Activated T-cell treated with anti-CD3 and anti-CD28 coated beads, Interleukin-2, amount 50 U/mL, for 4 hours (primary cell): ENCODE results near the gene FTSJ3. TPM values are rescaled to one million over a fixed set of nuclear protein-coding genes. Genes with fewer than 3 reads are reported as not detected.
"Not testable (repeated sequence)": the region's sequence is repeated elsewhere in the genome, so short reads cannot be mapped to it uniquely, and the experiment has no call there.

Experiments
- ATAC-seq, 2 donors: fragments of 200-7000 bp; cut with Tn5 transposase; one replicate each; pipeline ENCODE4 v1.10.0; 2021
- DNase-seq: peaks from one replicate; pipeline ENCODE4 v3.0.0-alpha.2; 2020
- H3K27me3 Mint-ChIP-seq: one replicate; pipeline ENCODE4 v1.8.0; 2021; ENCODE audit warnings: low read depth, mixed read lengths
- H3K36me3 Mint-ChIP-seq: one replicate; pipeline ENCODE4 v1.8.0; 2022; ENCODE audit warnings: mixed read lengths; ENCODE audit not compliant: insufficient read depth
- H3K4me1 Mint-ChIP-seq: one replicate; pipeline ENCODE4 v1.8.0; 2021; ENCODE audit warnings: low read depth, mixed read lengths
- H3K4me3 Mint-ChIP-seq: one replicate; pipeline ENCODE4 v1.8.0; 2021; ENCODE audit warnings: mild to moderate bottlenecking, moderate library complexity, mixed read lengths
- H3K9me3 Mint-ChIP-seq: one replicate; pipeline ENCODE4 v1.8.0; 2021; ENCODE audit warnings: mixed read lengths
- total RNA-seq, 3 donors: library from RNA; stranded (reverse); gene quantifications; one replicate each; pipeline ENCODE4 v1.2.1, GENCODE V29; 2021

Gene FTSJ3
- total RNA-seq: 100 to 1,000 TPM; 123 to 169 (median 157) TPM

- DNase-seq: peak; percentile 91
- H3K4me1 Mint-ChIP-seq: peaks cover 76% of the 10 kb centered on the region
- no peaks in the 10 kb centered on the region for H3K9me3 Mint-ChIP-seq
- peak; percentile 94 for ATAC-seq
- H3K36me3 Mint-ChIP-seq: peaks cover 69% of the 10 kb centered on the region
- no peaks in the 10 kb centered on the region for H3K27me3 Mint-ChIP-seq
- peak within 1 kb of the TSS; percentile 99 for H3K4me3 Mint-ChIP-seq
These were observed at the start of gene FTSJ3, which contains the start of gene PSMC5 for GRCh38 chr17:63827002-63827800. Gene FTSJ3, minus strand, starts transcription at chr17:63827663. Its CDS starts 761 bp downstream, at chr17:63826902. Gene PSMC5, plus strand, starts transcription at chr17:63827431. Its CDS starts 60 bp downstream, at chr17:63827491.

GRCh38 chr17:63874693-63875092 lies 47.2 kb upstream of the FTSJ3 start:
- not testable (repeated sequence) for H3K27me3 Mint-ChIP-seq, ATAC-seq, H3K4me1 Mint-ChIP-seq, H3K9me3 Mint-ChIP-seq, H3K36me3 Mint-ChIP-seq, H3K4me3 Mint-ChIP-seq, DNase-seq

- not testable (repeated sequence) for DNase-seq, H3K36me3 Mint-ChIP-seq, H3K4me1 Mint-ChIP-seq, H3K9me3 Mint-ChIP-seq, H3K27me3 Mint-ChIP-seq, H3K4me3 Mint-ChIP-seq, ATAC-seq
These were observed 46.7 kb upstream of the FTSJ3 start for GRCh38 chr17:63874061-63874626.

- not testable (repeated sequence) for H3K27me3 Mint-ChIP-seq, H3K36me3 Mint-ChIP-seq, ATAC-seq, H3K4me1 Mint-ChIP-seq, H3K4me3 Mint-ChIP-seq, DNase-seq, H3K9me3 Mint-ChIP-seq
These were observed 46.1 kb upstream of the FTSJ3 start, which contains the start of gene CSH2 for GRCh38 chr17:63873577-63873976. Gene CSH2, minus strand, starts transcription at chr17:63873677. Its CDS starts 63 bp downstream, at chr17:63873614.

- not testable (repeated sequence) for H3K4me3 Mint-ChIP-seq, H3K4me1 Mint-ChIP-seq, H3K27me3 Mint-ChIP-seq, H3K9me3 Mint-ChIP-seq, ATAC-seq, DNase-seq, H3K36me3 Mint-ChIP-seq
These were observed 44.3 kb upstream of the FTSJ3 start for GRCh38 chr17:63871646-63872365.

- H3K36me3 Mint-ChIP-seq: not testable (repeated sequence)
These were observed 42.8 kb upstream of the FTSJ3 start for GRCh38 chr17:63870292-63870665.

GRCh38 chr17:63869491-63870291 lies 42.2 kb upstream of the FTSJ3 start:
- H3K27me3 Mint-ChIP-seq, ATAC-seq, H3K4me3 Mint-ChIP-seq, DNase-seq, H3K9me3 Mint-ChIP-seq, H3K36me3 Mint-ChIP-seq, H3K4me1 Mint-ChIP-seq: not testable (repeated sequence)

More at GRCh38 chr17:63870292-63870665, 42.8 kb upstream of the FTSJ3 start:
- not testable (repeated sequence) for H3K4me1 Mint-ChIP-seq, H3K9me3 Mint-ChIP-seq, ATAC-seq, H3K4me3 Mint-ChIP-seq, DNase-seq, H3K27me3 Mint-ChIP-seq

GRCh38 chr17:63866625-63867024 lies 39.2 kb upstream of the FTSJ3 start:
- not testable (repeated sequence) for H3K4me1 Mint-ChIP-seq, H3K36me3 Mint-ChIP-seq, H3K9me3 Mint-ChIP-seq, DNase-seq, H3K4me3 Mint-ChIP-seq, H3K27me3 Mint-ChIP-seq, ATAC-seq

- Mint-ChIP-seq H3K4me3 (no peak overlapping the region), H3K27me3 (no peaks in the 10 kb centered on the region), H3K36me3 (no peaks in the 10 kb centered on the region), H3K9me3 (no peaks in the 10 kb centered on the region), H3K4me1 (no peaks in the 10 kb centered on the region)
- DNase-seq: no peak
- ATAC-seq: no peak
These were observed 31.8 kb upstream of the FTSJ3 start for GRCh38 chr17:63859257-63859656.

- H3K4me3 Mint-ChIP-seq, H3K36me3 Mint-ChIP-seq, H3K27me3 Mint-ChIP-seq, H3K4me1 Mint-ChIP-seq, ATAC-seq, DNase-seq, H3K9me3 Mint-ChIP-seq: not testable (repeated sequence)
These were observed 29.0 kb upstream of the FTSJ3 start for GRCh38 chr17:63856425-63856824.

- Mint-ChIP-seq H3K9me3 (no peaks in the 10 kb centered on the region), H3K36me3 (no peaks in the 10 kb centered on the region), H3K4me3 (no peak overlapping the region), H3K4me1 (no peaks in the 10 kb centered on the region), H3K27me3 (no peaks in the 10 kb centered on the region)
- ATAC-seq (no peak), DNase-seq (no peak)
These were observed 27.7 kb upstream of the FTSJ3 start for GRCh38 chr17:63855185-63855584.

GRCh38 chr17:63854709-63855108 lies 27.2 kb upstream of the FTSJ3 start:
- Mint-ChIP-seq H3K4me1 (no peaks in the 10 kb centered on the region), H3K4me3 (no peak overlapping the region), H3K27me3 (no peaks in the 10 kb centered on the region), H3K36me3 (no peaks in the 10 kb centered on the region), H3K9me3 (no peaks in the 10 kb centered on the region)
- DNase-seq (no peak), ATAC-seq (no peak)

- peaks cover 4% of the 10 kb centered on the region for H3K9me3 Mint-ChIP-seq
- H3K4me1 Mint-ChIP-seq: peaks cover 7% of the 10 kb centered on the region
- no peaks in the 10 kb centered on the region for H3K36me3 Mint-ChIP-seq
- DNase-seq: no peak
- no peak overlapping the region for H3K4me3 Mint-ChIP-seq
- no peak for ATAC-seq
- H3K27me3 Mint-ChIP-seq: no peaks in the 10 kb centered on the region
These were observed 25.8 kb upstream of the FTSJ3 start for GRCh38 chr17:63853260-63853659.

- DNase-seq: no peak
- H3K4me1 Mint-ChIP-seq: peaks cover 13% of the 10 kb centered on the region
- no peaks in the 10 kb centered on the region for H3K27me3 Mint-ChIP-seq
- no peak overlapping the region for H3K4me3 Mint-ChIP-seq
- H3K36me3 Mint-ChIP-seq: no peaks in the 10 kb centered on the region
- H3K9me3 Mint-ChIP-seq: peaks cover 9% of the 10 kb centered on the region
- no peak for ATAC-seq
These were observed 22.9 kb upstream of the FTSJ3 start for GRCh38 chr17:63850401-63850800.
